Measurements from ENCODE around the gene MAN1A1.

MAN1A1 gene

DNA sequence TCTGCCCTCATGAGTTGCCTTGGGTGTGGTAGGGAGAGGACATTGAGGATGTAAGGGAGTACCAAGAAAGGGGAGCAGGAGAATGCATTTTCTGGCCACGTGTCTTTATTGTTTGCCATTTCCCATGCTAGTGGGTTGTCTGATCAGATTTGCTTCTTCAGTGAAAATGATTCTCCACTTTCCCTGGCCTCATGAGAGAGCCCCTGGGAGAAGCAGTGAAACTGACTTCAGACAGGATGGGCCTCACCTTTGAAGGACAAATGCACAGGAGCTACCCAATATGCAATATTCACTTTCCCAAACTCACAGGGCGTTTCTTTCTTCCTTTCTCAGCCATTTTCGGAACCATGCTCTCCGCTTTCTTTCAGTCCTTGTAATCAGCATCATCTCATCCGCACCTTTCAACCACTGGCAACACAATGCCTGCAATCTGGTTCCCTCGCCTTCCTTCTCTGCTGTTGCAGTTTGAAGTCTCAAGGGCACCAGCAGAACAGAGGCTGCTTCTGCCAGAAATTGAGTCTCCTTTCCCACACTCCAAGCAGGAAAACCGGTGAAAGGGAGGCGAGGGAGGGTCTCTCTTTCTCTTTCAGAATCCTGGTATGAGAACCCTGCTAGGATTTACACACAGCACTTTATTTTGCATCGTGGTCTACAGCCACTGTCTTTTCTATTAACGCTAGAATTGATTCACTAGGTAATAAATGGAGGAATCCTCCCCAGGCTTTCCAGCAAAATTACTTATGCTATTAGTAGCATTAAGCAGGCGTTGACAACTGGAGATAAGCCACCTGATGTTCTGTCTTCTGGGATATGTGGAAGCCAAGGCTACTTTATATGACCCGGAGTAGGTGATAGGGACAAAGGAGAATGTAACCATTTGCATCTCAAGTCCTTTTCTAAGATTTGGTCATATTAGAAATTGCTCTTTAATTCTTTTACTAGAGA lies 209.1 kb downstream of the MAN1A1 start:
- DNase-seq (ENCODE audit: low spot score), result no peak

DNA sequence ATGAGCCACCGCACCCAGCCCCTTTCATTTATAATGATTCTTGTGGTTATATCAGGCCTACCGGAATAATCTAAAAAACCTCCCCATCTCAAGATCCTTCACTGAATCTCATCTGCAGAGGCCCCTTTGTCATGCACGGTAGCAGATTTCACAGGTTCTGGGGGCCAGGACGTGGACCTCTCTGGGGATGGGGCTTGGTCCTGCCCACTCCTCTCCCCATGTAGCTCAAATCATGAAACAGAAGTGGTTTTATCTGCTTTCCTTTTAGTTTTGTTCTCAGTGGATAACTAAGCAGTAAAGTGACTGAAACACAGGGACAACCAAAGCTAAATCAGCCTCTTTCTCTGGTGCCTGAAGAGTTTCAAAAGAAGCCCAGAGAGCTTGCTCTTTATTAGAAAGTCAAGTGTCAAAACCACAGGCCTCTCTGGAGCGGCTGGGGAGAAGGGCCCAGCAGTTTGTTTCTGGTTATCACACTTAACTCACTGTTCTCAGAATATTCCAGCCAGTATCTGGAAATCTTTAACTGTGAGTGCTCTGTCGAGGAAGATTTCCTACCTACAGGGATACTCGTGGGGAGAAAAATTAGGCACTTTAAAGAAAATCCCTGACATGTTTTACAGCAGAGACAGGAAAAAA lies 210.5 kb downstream of the MAN1A1 start:
- no peak for DNase-seq (ENCODE audit: low spot score)

GRCh38 chr6:119137194-119138072 lies 212.1 kb downstream of the MAN1A1 start:
- no peak for DNase-seq (ENCODE audit: low spot score)

DNA sequence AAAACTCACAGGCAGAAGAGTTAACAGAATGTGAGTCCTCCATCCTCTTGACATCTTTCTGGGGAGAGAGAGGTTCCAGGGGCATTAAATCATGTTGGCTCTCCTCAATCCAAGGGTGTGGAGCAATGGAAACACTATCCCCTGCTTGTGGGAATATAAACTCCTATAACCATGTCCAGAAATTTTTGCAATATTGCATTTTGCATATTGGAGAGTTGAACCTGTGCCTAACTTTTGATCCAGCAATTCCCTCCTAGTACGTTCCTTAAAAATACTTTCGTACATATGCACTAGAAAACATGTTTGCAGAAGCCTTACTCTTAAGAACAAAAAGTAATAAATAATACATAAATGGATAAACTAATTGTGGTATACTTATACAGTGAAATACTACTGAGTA lies 214.8 kb downstream of the MAN1A1 start:
- no peak for DNase-seq (ENCODE audit: low spot score)

GRCh38 chr6:119133400-119133799 lies 216.2 kb downstream of the MAN1A1 start:
- no peak for DNase-seq (ENCODE audit: low spot score)

- no peak for DNase-seq (ENCODE audit: low spot score)
These were observed 217.1 kb downstream of the MAN1A1 start for GRCh38 chr6:119132261-119132981.

DNA sequence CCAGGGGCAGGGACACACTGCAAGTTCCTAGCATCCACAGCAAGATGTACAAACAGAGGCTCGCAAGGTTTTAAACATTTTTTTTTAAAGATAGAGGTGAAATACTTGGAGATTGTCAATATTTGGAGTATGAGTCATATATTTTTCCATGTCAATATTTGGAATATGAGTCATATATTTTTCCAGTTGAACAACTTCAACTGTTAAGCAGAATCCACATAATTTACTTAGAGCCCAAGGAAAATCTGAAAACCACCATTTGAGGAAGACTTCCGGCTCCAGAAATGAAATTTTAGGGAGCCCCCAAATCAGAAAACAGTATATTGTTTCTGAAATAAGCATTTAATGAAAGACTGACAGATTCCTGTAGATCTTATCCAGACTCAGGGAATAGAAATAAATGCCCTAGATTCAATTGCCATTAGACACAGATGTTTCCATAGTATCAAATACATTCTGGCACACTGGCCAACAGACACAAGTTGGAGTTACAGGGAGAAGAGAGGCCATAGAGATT lies 219.5 kb downstream of the MAN1A1 start:
- DNase-seq (ENCODE audit: low spot score), result no peak

DNA sequence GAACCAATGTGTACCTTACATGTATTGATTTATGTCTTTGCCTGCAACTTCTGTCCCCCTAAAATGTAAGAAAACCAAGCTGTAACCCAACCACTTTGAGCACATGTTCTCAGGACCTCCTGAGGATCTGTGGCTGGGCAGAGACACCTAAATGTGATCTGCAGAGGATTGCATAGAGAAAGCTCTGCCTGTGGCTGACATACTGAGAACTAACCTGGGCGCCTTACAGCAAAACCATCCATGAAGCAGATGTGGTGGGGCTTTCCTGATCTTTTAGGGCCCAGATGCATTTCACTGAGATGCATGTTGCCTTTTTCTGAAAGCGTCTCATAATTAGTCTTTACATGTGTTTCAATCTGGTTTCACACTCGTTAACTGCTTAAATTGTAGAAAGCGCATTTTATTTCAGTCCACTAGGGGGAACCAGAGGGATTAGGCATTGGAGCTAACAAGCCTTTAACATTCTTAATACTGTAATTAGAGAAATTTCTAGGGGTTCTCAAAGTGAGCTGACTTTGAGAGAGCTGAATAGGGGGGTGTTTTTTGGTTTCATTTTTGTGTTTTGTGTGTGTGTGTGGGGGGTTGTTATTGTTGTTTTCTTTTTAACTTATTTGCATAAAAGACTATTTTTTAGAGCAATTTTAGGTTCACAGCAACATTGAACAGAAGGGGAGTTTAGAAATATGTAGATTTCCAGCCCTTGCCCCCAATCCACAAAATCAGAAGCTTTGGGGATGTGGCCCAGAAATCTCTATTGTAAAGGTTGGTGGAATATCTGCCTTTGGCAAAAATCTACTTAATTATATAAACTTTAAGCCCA lies 220.2 kb downstream of the MAN1A1 start:
- DNase-seq (ENCODE audit: low spot score), result peak; percentile 47

DNA sequence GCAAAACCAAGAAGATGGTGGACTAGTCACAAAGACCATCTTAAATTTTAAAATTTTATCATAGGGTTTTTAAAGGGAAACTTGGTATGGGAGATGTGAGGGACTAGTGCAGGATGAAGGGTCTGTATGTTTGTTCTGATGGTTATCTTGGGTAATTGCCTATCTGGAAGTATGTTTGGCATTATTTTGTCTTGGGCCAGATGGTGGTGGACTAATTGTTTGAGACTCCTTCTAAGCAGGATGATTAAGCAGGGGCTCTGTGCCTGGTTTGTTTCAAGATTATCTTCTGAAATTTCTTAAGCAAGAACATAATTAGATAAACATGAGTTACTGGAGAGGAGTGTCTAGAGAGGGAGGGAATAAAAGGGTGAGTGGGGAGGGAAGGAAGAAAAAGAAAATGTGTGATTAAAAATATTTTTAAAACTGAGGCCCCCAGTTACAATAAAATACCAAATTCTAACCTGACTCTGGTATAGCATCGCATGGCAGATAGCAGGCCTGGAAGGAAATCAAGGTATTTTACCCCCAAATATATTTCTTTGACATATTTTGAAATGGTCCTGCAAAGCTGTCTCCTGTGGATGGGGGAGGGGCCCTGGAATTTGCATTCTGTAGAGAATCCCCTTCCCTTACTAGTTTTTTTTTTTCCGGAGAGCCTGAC lies 221.2 kb downstream of the MAN1A1 start:
- DNase-seq (ENCODE audit: low spot score), result no peak

GRCh38 chr6:119127627-119128026 lies 221.9 kb downstream of the MAN1A1 start:
- no peak for DNase-seq (ENCODE audit: low spot score)
